Measurements from ENCODE around the gene MRE11. TPM values are rescaled to one million over a fixed set of nuclear protein-coding genes. Genes with fewer than 3 reads are reported as not detected.

MRE11 gene
- total RNA-seq, 1 experiment from 2014 or later: 40.7 TPM

GRCh38 chr11:94501522-94501921 is 7.9 kb upstream of the MRE11 start:
- peaks cover 0 to 22% (median 22%) of the 10 kb centered on the region in 3 experiments; a peak in 5 of 7 replicates for H3K36me3 Mint-ChIP-seq (ENCODE audit: insufficient read depth in 1 of 3, low read depth in 3 of 3)
- Histone ChIP-seq H3K27me3 (ENCODE audit: insufficient read depth, low read length) (no peaks in the 10 kb centered on the region), H4K20me1 (ENCODE audit: control insufficient read depth, insufficient read depth, insufficient read length) (no peaks in the 10 kb centered on the region), H2BK12ac (ENCODE audit: insufficient read length, low read depth, low read length) (no peak overlapping the region), H2BK20ac (ENCODE audit: low read depth, low read length, poor library complexity, severe bottlenecking) (no peak overlapping the region), H3K4me2 (ENCODE audit: insufficient read depth, insufficient read length, low read length) (no peak overlapping the region), H4K8ac (replicated peaks; ENCODE audit: insufficient read length, low read depth, low read length) (no peak overlapping the region), H2AFZ (ENCODE audit: low read length) (no peak overlapping the region), H2AK5ac (ENCODE audit: insufficient read length, low read length) (no peak overlapping the region), H3K79me1 (ENCODE audit: insufficient read depth, low read depth, low read length, poor library complexity, severe bottlenecking) (no peaks in the 10 kb centered on the region), H4K91ac (ENCODE audit: insufficient read length, low read depth, low read length) (no peak overlapping the region), H3K79me2 (ENCODE audit: insufficient read depth, low read length) (no peaks in the 10 kb centered on the region), H2BK15ac (ENCODE audit: low read depth, low read length) (no peak overlapping the region), H2BK120ac (ENCODE audit: low read depth, low read length, poor library complexity, severe bottlenecking) (no peak overlapping the region), H3T11ph (ENCODE audit: low read length) (no peak overlapping the region), H3K27ac (ENCODE audit: insufficient read length, low read depth, low read length) (no peak overlapping the region), H2BK5ac (ENCODE audit: insufficient read length, low read length) (no peak overlapping the region), H3K4me1 (ENCODE audit: insufficient read depth, low read length) (no peaks in the 10 kb centered on the region), H3K23ac (ENCODE audit: insufficient read length, low read depth, low read length) (no peak overlapping the region), H3K23me2 (ENCODE audit: insufficient read length, low read depth, low read length, poor library complexity, severe bottlenecking) (no peaks in the 10 kb centered on the region), H4K5ac (ENCODE audit: insufficient read length, low read depth, low read length) (no peak overlapping the region), H3K56ac (ENCODE audit: insufficient read length, low read depth, low read length) (no peak overlapping the region), H3K9ac (ENCODE audit: extremely low read depth, insufficient read length, low read length) (no peak overlapping the region), H3K4ac (ENCODE audit: low read depth, low read length) (no peak overlapping the region), H3K14ac (ENCODE audit: insufficient read depth, low read length) (no peak overlapping the region), H3K9me3 (ENCODE audit: control insufficient read depth, low read depth, low read length) (no peaks in the 10 kb centered on the region), H3K18ac (ENCODE audit: insufficient read length, low read depth, low read length) (no peak overlapping the region)
- no peak overlapping the region for H3K4me3 Mint-ChIP-seq
- no peaks in the 10 kb centered on the region; the same call in none of the 2 replicates for H3K27me3 Mint-ChIP-seq (ENCODE audit: low read depth)
- TF ChIP-seq, protein P1, sequence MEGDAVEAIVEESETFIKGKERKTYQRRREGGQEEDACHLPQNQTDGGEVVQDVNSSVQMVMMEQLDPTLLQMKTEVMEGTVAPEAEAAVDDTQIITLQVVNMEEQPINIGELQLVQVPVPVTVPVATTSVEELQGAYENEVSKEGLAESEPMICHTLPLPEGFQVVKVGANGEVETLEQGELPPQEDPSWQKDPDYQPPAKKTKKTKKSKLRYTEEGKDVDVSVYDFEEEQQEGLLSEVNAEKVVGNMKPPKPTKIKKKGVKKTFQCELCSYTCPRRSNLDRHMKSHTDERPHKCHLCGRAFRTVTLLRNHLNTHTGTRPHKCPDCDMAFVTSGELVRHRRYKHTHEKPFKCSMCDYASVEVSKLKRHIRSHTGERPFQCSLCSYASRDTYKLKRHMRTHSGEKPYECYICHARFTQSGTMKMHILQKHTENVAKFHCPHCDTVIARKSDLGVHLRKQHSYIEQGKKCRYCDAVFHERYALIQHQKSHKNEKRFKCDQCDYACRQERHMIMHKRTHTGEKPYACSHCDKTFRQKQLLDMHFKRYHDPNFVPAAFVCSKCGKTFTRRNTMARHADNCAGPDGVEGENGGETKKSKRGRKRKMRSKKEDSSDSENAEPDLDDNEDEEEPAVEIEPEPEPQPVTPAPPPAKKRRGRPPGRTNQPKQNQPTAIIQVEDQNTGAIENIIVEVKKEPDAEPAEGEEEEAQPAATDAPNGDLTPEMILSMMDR (conservative IDR thresholded peaks at IDR 0.05): peak; percentile 41; the same call in 2 of the 3 replicates
- H3K27ac Mint-ChIP-seq: no peak overlapping the region
- H3K9me3 Mint-ChIP-seq: no peaks in the 10 kb centered on the region
- no CpG with 5 or more reads among the region's 2 CpGs for WGBS (ENCODE audit: extremely low coverage, insufficient read length, low lambda C conversion rate)
- DNase-seq: no peak
- no peaks in the 10 kb centered on the region for H3K4me1 Mint-ChIP-seq

Data from H9 (cell line).